GM18907 (cell line): ENCODE data around the gene SLC25A47.
A peak's percentile ranks its signal among the peaks of the same experiment; 100 is the strongest.
"Not testable (repeated sequence)": the region's sequence is repeated elsewhere in the genome, so short reads cannot be mapped to it uniquely, and the experiment has no call there.

Experiments
- ATAC-seq: cut with Tn5 transposase; IDR thresholded peaks from one replicate; pipeline ENCODE4 v1.9.1; 2021; ENCODE audit warnings: mild to moderate bottlenecking, moderate library complexity; ENCODE audit not compliant: unreplicated experiment

Gene SLC25A47

DNA sequence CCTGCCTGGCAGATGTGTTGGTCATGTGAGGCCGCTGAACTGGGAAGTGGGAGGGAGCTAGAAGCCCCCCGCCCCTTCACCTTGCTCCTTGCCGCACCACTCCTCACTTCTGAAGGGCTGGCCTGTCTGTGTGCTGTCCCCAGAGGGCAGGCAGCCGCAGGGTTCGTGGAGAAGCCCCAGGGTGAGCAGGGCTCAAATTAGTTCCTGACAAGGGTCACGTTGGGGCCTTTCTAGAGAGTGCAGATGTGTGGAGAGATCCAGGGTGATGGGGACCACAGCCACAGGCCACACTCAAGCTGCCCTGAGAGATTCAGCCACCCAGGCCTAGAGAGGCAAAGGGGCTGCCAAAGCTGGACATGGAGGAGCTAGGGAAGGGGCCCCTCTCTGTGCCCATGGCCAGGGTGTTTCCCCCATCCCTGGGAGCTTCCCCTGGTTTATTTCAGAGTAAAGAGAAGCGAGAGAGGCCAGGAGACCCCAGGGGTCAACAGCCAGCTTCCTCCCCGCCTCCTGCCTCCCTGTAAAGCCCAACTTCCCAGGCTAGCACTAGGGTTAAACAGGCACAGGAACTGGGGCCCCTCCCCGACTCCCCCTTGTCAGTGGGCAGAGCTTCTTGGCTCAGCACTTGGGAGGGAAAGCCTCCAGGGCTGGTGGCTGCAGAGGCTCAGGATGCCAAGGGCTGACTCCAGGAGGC lies 33.1 kb upstream of the SLC25A47 start:
- ATAC-seq = no peak

DNA sequence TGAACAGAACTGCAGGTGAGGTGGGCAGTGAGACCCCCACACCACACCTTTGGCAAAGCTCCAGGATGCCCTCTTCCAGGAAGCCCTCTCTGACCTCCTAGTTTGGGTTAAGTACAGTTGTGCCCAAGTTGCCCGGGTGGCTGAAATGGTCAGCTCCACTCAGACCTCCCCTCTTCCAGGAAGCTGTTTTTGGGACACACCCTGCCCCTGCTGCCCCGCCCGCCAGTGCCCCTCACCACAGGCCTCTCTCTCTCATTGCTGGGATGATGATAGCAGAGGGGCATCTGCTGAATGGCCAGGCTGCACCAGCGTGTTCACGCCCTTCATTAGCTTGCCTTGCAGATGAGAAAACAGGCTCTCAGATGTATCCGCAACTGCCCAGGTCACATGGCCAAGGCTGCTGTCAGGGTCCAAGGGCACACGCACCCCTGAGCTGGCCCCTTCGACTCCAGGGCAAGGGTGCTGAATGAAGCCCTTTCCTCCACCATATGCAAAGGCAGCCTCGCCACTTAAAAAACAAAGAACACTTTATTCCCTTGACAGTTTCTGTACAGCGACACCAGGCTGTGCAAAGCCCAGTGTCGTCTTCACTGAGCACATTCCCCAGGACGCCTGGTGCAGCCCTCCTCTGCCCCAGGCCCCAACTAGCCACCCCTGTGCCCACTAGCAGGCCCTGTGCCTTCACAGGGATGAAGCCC lies 32.4 kb upstream of the SLC25A47 start:
- ATAC-seq = no peak

DNA sequence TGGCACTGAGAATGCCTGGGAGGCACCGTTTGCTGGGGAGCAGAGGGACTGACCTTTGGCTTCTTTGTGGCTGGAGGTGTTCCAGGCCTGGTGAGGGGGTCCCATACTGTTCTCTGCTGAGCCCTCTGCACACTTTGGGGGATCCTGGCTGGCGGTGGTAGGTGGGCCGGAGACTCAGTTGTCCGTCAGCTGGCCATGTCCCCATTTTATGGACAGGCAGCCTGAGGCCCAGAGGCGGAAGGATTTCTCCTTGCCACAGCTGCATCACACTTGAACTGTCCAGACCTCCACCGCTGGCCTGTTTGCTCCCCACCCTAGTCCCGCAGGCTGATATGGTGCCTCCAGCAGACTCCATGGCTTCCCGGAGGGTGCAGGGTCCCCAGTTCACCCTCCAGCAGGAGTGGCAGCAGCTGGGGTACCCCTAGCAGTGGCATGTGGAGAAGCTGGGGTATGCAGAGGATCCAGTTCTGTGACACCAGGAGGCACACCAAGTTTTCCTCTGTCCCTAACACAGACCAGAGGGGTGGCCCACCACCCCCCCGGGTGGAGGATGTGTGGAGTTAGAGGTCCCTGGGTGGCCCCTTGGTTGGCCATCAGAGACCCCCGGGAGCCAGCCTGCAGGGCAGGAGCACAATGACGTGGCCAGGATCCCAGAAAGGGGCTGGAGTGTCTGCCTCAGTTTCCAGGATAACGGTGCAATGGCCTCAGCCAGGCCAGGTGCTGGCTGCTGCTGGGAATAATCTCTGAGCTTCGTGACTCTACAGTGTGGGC lies 31.6 kb upstream of the SLC25A47 start:
- ATAC-seq = no peak

DNA sequence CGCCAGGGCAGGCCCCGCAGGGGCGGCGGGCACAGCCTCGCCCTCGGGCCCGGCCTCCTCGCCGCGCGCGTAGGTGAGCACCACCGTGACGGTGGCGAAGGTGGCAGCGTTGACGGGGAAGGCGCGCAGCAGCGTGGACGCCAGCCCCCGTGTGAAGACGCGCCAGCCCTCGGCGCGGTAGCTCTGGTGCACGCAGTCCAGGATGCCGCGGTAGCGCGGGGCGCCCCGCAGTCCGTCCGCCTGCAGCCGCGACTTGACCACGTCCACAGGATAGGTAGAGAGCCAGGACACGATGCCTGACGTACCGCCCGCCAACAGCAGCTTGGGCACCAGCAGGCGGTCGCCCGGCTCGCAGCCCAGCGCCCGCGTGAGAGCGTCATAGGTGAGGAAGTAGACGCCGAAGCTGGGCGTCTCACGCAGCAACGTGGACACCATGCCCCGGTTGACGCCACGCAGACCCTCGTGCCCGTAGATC lies 30.8 kb upstream of the SLC25A47 start:
- ATAC-seq = no peak

DNA sequence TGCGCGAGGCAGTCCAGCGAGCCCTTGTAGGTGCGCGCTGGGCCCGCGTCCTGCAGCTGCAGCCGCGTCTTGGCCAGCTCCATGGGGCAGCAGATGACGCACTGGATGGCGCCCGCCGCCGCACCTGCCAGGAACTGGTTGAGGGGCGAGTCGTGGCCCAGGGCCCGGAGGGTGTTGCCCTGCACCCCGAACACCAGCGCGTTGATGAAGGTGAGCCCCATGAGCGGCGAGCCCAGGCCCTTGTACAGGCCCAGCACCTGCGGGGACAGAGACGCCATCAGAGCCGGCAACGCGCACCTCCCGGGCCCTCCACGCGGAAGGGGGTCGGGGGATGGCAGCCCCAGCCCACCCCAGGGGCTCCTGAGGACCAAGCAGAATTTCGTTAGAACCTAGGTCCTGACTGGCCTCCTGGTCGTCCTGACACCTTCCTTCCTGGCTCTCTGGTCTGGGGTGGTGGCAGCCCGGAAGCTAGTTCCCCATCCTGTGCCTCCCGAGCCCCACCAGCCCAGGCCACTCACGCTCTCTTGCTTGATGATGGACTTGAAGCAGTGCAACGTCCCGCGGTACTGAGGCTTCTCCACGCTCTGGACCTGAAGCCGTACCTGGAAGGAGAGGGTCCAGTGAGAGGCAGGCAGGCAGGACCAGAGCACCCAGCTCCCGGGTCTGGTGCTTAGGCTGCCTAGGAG lies 30.2 kb upstream of the SLC25A47 start:
- ATAC-seq = no peak

DNA sequence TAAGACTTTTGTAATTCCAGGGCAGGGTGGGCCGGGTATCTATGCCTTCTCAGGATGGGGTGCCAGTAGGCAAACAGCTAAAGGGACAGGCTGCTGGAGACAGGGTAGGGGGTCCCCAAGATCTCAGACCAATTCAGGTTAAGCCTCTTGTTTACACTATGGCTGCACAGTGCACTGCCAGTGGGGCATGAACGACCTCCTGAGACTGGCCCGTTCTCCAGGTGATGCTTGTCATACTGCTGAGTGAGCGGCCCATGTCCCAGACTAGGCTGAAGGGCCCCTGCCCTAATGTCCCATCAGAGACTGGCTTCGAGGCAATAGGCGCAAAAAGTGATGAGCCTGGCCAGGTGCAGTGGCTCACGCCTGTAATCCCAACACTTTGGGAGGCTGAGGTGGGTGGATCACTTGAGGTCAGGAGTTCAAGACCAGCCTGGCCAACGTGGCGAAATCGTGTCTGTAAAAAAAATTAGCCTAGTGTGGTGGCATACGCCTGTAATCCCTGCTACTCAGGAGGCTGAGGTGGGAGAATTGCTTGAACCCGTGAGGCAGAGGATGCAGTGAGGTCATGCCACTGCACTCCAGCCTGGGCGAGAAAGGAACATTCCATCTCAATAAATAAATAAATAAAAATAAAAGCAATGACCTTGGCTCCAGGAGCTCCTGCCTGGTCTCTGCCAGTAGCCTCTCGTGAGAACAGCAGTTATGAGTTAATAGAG lies 29.5 kb upstream of the SLC25A47 start:
- ATAC-seq = no peak

DNA sequence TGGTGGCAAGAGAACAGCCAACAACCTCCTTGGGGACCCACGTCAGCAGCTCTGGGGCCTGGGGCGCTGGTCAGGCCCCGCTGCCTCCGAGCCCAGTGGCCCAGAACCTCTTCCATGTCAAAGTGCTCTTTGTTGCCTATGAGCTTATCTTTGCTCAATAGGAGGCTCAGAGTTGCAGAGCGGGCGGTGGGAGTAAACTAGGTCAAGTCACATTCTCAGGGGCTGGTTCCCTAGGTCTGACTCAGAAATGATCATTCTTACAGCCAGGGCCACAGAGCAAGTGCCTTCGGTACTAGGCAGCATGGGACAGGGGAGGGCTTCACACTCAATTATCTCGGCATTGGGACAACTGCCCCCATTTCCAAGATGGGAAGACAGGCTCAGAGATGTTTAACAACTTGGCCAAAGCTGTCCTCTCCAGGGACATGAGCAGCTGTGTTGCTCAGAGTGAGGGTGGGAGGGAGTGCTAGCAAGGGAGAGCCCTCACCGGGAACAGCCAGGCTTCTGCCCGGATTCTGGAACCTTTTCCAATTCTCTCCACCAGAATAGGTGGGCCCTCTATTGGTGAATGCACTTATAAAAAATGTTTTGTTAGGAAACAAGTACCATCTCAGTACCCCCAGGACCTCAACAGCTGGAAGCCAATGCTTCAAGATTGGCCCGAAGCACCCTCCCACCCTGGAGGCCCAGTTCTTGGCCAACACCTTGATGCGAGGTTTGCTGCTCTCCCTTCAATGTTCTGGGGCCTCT lies 28.8 kb upstream of the SLC25A47 start:
- ATAC-seq = no peak

DNA sequence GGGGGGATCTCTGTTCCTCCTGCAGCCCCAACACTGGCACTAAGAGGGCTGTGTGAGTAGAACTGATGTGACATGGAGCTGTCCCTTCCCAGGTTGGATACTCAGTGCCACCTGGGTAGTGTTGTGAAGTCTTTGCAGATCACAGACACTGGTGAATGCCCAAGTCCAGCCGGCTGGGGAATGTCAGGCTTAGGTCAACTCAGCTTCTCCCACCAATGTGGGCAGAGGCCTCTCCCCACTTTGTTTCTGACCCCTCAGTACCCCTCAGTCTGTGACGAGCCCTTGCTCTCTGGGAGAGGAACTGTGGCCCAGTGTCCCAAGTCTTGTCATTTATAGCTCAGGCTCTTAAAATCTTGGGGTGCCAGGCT lies 28.2 kb upstream of the SLC25A47 start:
- no peak for ATAC-seq

DNA sequence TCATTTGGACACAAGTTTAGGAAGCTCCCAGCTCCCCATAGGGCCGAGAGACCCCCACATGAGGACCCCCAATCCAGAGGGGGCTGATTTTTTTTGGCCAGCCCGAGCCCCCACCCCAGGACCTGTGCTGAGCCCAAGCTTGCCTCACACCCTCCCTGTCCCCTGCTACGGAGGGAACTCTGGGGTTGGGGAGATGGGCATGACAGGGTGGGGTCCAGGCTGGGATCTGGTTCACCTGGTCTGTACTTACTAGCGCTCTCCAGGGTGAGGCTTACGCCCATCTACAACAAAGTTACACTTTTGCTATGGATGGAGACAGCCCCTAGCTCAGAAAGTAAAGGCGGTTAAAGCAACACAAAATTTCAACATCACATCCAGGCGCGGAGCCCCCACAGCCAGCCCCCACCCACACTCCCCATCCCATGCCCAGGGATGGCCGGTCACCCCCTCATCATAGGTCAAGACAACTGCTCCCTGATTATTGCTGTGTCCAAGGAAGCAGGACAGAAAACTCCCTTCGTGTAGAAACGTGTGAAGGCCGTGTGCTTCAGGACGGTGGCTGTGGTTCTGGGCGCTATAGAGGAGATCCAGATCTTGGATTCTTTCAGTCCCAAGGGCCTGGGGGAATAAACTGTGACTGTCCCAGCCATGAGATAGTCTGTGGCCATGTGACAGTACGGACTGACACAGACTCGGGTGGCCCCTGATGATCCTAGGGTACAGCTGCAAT lies 27.6 kb upstream of the SLC25A47 start:
- ATAC-seq = no peak

DNA sequence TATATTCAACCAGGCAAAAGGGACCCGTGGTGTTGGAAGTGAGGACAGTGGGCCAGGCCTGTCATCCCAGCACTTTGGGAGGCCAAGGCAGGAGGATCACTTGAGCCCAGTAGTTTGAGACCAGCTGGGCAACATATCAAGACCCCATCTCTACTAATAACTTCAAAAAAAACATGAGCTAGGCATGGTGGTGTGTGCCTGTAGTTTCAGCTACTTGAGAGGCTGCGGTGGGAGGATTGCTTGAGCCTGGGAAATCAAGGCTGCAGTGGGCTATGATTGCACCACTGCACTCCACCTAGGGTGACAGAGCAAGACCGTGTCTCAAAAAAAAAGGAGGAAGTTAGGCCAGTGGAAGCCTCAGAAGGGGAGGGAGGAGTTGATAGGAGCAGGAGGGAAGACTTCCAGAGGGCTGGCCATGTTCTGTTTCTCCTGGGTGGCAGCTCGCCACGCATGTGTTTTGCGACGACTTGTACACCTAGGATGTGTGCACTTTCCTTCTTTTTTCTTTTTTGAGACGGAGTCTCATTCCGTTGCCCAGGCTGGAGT lies 27.0 kb upstream of the SLC25A47 start:
- ATAC-seq = no peak

DNA sequence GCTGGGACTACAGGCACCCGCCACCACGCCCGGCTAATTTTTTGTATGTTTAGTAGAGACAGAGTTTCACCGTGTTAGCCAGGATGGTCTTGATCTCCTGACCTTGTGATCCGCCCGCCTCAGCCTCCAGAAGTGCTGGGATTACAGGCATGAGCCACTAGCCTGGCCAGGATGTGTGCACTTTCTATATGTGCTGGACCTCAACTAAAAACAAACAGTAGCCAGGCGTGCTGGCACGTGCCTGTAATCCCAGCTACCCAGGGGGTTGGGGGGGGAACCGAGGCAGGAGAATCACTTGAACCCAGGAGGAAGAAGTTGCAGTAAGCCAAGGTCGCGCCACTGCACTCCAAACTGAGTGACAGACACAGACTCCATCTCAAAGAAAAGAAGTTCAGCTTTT lies 26.4 kb upstream of the SLC25A47 start:
- not testable (repeated sequence) for ATAC-seq

DNA sequence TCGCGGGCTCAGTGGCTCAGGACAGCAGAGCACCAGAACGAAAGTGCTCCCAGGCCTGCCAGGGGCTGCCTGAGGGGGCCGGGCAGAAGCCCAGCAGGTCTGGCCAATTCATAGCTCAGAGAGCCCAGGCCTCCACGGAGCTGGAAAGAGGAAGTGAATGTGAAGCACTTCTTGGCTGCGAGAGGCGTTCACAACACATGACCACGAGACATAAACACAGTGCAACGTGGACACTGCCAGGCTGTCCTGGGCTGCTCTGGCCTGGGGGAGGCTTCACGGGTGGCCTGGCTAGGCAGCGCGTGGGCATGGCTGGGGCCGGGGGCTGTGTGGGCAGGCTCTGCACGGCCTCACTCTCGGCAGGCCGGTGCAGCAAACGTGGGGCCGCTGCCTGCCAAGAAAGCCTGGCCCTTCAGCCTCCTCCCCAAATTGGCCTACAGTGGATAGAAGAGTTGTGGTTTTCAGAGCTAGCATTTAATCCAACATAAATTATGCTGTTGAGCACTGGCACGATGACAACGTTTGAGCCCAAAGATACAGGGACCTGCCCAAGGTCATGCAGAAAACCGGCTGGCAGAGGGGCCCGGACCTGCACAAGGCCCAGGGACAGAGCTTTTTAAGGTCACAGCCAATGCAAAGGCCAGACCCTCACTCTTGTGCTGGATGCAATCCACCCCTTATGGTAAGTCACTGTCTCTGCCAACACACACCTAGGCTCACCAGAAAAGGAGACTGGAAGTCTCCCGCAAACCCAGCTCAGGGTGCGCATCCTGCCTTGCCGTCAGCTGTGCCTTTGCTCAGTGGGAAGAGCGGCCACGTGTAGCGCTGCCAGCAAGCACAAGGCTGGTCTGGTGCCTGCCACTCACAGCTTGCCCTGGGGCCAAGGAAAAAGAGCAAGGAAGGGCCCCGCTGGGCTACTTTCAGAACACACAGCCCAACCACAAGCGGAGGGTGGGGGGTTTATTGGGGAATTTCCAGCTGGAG lies 25.5 kb upstream of the SLC25A47 start:
- ATAC-seq = peak; percentile 77

DNA sequence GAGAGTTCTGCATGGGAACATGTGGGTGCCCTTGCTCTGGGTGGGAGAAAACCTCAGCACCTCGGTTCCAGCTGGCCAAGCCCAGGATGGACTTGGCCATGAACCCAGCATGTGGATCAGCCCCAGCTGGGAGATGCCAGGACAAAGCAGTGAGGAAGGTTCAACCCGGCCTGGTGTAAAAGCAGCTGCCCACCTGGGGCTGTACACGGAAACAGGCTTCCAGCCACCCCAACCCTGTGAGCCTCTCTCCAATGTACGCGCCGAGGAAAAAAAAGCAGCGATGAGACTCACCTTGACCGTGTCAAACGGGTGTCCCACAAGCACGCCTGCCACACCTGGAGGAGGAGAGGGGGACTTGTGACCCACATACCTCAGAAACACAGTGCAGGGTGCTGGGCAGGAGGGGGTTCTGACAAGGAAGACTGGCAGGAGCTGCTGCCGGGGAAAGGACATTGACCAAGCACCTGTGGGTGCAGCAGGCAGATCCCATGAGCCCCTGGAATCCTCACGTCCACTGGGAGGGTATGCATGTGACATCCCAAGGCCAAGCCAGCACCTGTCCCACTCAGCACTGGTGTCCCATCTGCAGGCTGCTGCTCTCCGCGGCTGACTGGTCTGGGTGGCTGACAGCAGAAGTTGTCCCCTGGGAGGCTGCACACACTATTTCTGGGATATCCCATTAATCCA lies 24.4 kb upstream of the SLC25A47 start:
- ATAC-seq = no peak

DNA sequence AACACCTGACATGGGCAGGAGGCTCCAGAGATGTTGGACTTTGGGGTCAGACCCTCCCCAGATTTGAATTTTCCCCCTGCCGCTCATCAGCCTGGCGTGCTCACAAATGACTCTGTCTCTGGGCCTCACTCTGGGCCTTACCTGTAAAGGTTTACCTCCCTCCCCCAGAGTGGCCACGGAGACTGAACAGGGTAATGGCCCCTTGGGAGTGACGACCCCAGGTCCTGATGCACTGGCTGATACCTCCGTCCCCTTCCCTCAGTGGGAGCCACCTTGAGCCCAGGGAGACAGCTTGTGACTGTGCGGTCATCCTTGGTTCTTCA lies 23.9 kb upstream of the SLC25A47 start:
- no peak for ATAC-seq

DNA sequence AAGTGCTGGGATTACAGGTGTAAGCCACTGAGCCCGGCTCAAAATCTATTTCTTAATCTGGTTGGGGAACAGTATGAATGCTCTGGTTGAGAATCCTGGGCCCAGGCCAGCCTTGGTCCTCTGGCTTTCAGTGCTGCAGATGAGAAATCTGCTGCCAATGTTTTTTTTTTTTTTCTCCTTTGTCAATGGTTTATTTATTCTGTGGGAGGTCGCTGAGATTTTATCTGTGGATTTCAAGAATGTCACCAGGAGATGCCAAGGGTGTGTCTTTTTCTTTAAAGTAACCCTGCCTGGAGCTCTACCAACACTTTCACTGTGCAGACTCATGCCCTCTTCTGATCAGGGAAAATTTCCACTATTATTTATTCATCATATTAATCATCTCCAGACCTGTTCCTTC lies 20.5 kb upstream of the SLC25A47 start:
- no peak for ATAC-seq

DNA sequence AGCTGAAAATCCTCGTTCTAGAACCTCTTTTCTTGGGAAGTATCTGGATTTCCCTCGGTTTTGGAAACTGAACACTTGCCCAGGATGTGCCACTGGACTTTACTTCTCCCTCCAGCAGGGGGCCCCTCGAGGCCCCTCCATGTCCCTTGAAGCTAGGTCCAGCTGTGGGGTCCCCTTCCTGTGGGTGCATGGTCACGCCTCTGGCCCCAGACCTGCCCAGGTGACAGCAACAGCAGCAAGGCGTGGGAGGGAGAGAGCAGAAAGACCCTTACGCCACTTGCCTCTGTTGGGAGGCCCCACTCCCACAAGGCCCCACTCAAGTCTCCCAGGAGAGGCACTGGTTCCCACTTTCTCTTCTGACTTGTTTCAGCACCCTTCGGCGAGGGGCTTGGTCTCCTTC lies 20.0 kb upstream of the SLC25A47 start:
- ATAC-seq = no peak

DNA sequence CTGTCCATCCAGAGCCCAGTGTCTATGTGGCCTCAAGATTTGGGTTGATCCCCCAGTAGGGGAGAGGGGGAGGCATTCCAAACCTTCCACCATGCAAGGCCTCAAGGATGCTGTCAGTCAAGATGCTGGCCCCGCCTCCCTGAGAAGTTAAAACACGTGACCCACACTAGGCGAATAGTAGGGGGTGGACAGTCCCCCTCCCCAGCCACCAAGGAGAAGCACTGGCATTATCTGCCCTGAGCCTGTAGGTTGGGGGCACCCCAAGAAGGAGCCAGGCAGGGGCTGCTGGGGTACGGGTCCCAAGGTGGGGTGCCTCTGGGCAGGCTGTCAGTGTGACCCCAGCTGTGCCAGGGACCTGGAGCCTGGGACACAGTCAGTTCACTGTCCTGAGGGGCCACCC lies 19.2 kb upstream of the SLC25A47 start:
- ATAC-seq = no peak
